Stimulated activated naive CD8-positive, alpha-beta T cell treated with anti-CD3 and anti-CD28 coated beads, Interleukin-15, Interleukin-2, amounts not matched to agents 100 ng/mL and 50 ng/mL, for 24 hours (primary cell): ENCODE measurements around the gene LRRC75A.
"Not testable (repeated sequence)": the region's sequence is repeated elsewhere in the genome, so short reads cannot be mapped to it uniquely, and the experiment has no call there.

Experiments
- H3K27ac Mint-ChIP-seq: one replicate; pipeline ENCODE4 v1.8.0; 2021; ENCODE audit warnings: mild to moderate bottlenecking, mixed read lengths
- H3K27me3 Mint-ChIP-seq: one replicate; pipeline ENCODE4 v1.8.0; 2021; ENCODE audit warnings: mixed read lengths
- H3K36me3 Mint-ChIP-seq: one replicate; pipeline ENCODE4 v1.8.0; 2021; ENCODE audit warnings: low read depth, mixed read lengths
- H3K4me1 Mint-ChIP-seq: one replicate; pipeline ENCODE4 v1.8.0; 2021; ENCODE audit warnings: low read depth, mixed read lengths
- H3K4me3 Mint-ChIP-seq: one replicate; pipeline ENCODE4 v1.8.0; 2021; ENCODE audit warnings: mild to moderate bottlenecking, mixed read lengths
- H3K9me3 Mint-ChIP-seq: one replicate; pipeline ENCODE4 v1.8.0; 2021; ENCODE audit warnings: mixed read lengths

Gene LRRC75A

DNA sequence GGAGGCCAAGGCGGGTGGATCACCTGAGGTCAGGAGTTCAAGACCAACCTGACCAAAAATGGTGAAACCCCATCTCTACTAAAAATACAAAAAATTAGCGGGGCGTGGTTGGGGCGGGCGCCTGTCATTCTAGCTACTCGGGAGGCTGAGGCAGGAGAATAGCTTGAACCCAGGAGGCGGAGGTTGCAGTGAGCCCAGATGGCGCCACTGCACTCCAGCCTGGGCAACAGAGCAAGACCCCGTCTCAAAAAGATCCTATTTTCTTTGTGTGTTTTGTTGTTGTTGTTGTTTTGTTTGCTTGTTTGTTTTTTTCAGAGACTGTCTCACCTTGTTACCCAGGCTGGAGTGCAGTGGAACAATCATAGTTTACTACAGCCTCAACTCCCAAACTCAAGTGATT lies 88.1 kb downstream of the LRRC75A start:
- Mint-ChIP-seq H3K27me3 (peaks cover 18% of the 10 kb centered on the region), H3K4me1 (peaks cover 13% of the 10 kb centered on the region)
- H3K36me3 Mint-ChIP-seq, H3K27ac Mint-ChIP-seq, H3K4me3 Mint-ChIP-seq, H3K9me3 Mint-ChIP-seq: not testable (repeated sequence)

DNA sequence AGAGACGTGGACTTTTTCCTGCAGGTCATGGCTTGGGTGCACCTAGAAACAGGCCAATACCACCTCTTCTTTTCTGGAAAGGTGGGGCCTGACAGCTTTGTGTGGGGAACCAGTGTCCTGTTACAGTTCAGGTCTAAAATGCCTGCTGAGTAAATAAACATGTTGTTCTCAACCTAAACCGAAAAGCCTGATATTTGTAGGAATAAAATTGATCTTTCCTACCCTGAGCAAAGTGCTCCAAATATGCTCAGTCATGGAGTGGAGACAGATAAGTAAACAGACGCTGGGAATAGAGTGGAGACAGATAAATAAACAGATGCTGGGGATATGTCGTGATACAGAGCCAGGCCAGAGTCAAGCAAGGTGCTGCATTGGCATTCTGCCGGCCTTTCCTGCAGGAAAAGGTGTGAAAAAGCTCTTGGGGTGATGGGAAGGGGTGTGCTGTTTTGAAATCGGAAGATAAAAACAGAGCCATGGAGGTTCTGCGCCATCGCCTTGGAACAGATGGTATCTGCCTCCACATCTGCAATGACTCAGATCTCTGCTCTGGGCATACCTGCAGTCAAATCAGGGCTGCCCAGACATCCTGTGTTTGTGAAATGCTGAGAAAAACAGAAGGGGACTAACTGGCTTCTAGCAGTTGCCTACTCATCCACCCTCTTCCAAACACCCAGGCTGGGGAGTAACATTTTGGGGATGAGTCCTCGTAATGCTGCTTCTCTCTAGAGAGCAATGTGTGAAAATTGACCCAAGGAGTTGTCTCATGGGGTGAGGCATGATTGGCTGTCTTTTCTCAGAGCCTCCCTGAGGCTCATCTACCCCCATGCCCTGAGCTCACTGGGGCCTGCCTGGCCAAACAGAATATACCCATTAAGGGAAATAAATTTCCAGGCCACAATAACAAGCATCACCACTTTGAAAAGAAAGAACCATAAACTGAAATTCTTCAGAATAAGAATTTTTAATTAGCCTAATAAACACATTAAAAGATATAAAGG lies 93.4 kb downstream of the LRRC75A start:
- Mint-ChIP-seq H3K4me1 (peaks cover 8% of the 10 kb centered on the region), H3K27ac (peak overlapping the region; percentile 2)

DNA sequence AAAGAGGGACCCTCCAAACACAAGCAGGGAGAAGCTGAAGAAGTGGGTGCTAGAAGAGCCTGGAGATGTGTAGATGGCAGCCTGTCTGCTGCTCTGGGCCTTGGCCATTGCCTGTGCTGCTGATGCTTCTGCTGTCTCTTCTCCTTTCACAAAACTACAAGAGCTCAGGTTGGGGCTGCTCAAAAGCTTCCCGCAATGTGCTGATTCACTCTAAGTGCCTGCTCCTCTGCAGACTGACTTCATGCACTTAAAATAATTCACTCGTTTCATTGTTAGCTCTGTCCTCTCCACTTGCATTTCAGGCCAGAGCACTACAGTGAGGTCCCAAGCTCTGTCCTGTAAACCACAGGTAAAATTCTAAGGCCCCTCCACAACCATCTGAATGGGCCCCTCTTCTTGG lies 95.3 kb downstream of the LRRC75A start:
- not testable (repeated sequence) for H3K36me3 Mint-ChIP-seq, H3K27ac Mint-ChIP-seq, H3K4me3 Mint-ChIP-seq, H3K27me3 Mint-ChIP-seq, H3K9me3 Mint-ChIP-seq, H3K4me1 Mint-ChIP-seq

More for the DNA sequence above, 93.4 kb downstream of the LRRC75A start:
- Mint-ChIP-seq H3K36me3 (no peaks in the 10 kb centered on the region), H3K4me3 (no peak overlapping the region), H3K27me3 (peaks cover 9% of the 10 kb centered on the region), H3K9me3 (no peaks in the 10 kb centered on the region)

- not testable (repeated sequence) for H3K4me1 Mint-ChIP-seq, H3K27me3 Mint-ChIP-seq, H3K36me3 Mint-ChIP-seq, H3K4me3 Mint-ChIP-seq, H3K9me3 Mint-ChIP-seq, H3K27ac Mint-ChIP-seq
Measured at GRCh38 chr17:16395887-16396286, 96.1 kb downstream of the LRRC75A start.

DNA sequence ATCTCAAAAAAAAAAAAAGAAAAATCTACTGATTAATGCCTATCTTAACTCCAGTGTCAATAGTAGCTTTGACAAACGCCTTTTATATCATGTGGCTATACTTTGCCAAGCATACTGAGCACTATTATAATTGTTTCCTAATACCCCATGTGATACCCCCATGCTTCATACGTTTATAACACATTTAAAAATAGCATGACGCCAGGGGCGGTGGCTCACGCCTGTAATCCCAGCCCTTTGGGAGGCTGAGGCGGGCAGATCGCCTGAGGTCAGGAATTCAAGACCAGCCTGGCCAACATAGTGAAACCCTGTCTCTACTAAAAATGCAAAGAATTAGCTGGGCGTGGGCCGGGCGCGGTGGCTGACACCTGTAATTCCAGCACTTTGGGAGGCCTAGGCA lies 99.5 kb downstream of the LRRC75A start:
- not testable (repeated sequence) for H3K27ac Mint-ChIP-seq, H3K4me3 Mint-ChIP-seq, H3K4me1 Mint-ChIP-seq, H3K27me3 Mint-ChIP-seq, H3K36me3 Mint-ChIP-seq, H3K9me3 Mint-ChIP-seq
